CD14-positive monocyte (primary cell): ENCODE results near the gene DNALI1. TPM values are rescaled to one million over a fixed set of nuclear protein-coding genes. Genes with fewer than 3 reads are reported as not detected.

ENCODE experiments used
- DNase-seq, 3 donors: peaks; one replicate each; pipeline ENCODE4 v3.0.0-alpha.2; 2011 to 2022
- H2AFZ ChIP-seq: 2 replicates; pipeline ENCODE4 v1.6.0; 2012; ENCODE audit warnings: mild to moderate bottlenecking, low read depth, low read length, inconsistent platforms; ENCODE audit not compliant: insufficient read depth, poor library complexity, severe bottlenecking
- H3K27ac ChIP-seq, 2 donors: 1 replicate in 1 of 2; 2 replicates in 1 of 2; pipeline ENCODE4 v1.5.1; 2012 to 2013; ENCODE audit warnings: low read length in 2 of 2, control low read depth in 1 of 2, inconsistent platforms in 1 of 2, low read depth in 1 of 2, mild to moderate bottlenecking in 1 of 2
- H3K27me3 ChIP-seq, 2 donors: one replicate each; pipeline versions ENCODE4 v1.6.0 to v1.6.1; 2011 to 2013; ENCODE audit warnings: low read length in 2 of 2; ENCODE audit not compliant: control insufficient read depth in 2 of 2, insufficient read depth in 2 of 2
- H3K36me3 ChIP-seq, 2 donors: replicated peaks in 1 of 2; 1 replicate in 1 of 2; 2 replicates in 1 of 2; pipeline versions ENCODE4 v1.5.1 to v1.6.1; 2012 to 2013; ENCODE audit warnings: low read length in 2 of 2, control low read depth in 1 of 2, inconsistent platforms in 1 of 2, mild to moderate bottlenecking in 1 of 2; ENCODE audit not compliant: insufficient read depth in 2 of 2, control insufficient read depth in 1 of 2
- H3K4me1 ChIP-seq, 2 donors: 1 replicate in 1 of 2; 2 replicates in 1 of 2; pipeline versions ENCODE4 v1.5.1 to v1.6.1; 2012 to 2013; ENCODE audit warnings: low read length in 2 of 2, control low read depth in 1 of 2, inconsistent platforms in 1 of 2, mild to moderate bottlenecking in 1 of 2, moderate library complexity in 1 of 2; ENCODE audit not compliant: insufficient read depth in 2 of 2, control insufficient read depth in 1 of 2
- H3K4me2 ChIP-seq: replicated peaks from 2 replicates; pipeline ENCODE3; 2012; ENCODE audit warnings: low read length, moderate library complexity, mild to moderate bottlenecking; ENCODE audit not compliant: poor library complexity, severe bottlenecking; ENCODE audit errors: extremely low read depth
- H3K4me3 ChIP-seq, 3 experiments: fragments of 200-600 bp in 1 of 3; sonication (generic) in 1 of 3; replicated peaks in 1 of 3; 1 replicate in 2 of 3; 2 replicates in 1 of 3; pipeline ENCODE4 v1.5.1; 2011 to 2013; ENCODE audit warnings: low read length in 3 of 3, mild to moderate bottlenecking in 3 of 3, control low read depth in 2 of 3, low read depth in 2 of 3, inconsistent platforms in 1 of 3, moderate library complexity in 1 of 3
- H3K79me2 ChIP-seq: 2 replicates; pipeline ENCODE4 v1.6.0; 2012; ENCODE audit warnings: mild to moderate bottlenecking, control low read depth, inconsistent platforms, low read length, moderate library complexity; ENCODE audit not compliant: insufficient read depth
- H3K9ac ChIP-seq: 2 replicates; pipeline ENCODE4 v1.6.0; 2017; ENCODE audit warnings: low read length, mild to moderate bottlenecking; ENCODE audit not compliant: insufficient read depth, poor library complexity, severe bottlenecking
- H3K9me3 ChIP-seq, 2 donors: replicated peaks in 1 of 2; 1 replicate in 1 of 2; 2 replicates in 1 of 2; pipeline versions ENCODE4 v1.5.1 to v1.6.1; 2012 to 2013; ENCODE audit warnings: low read length in 2 of 2, control low read depth in 1 of 2; ENCODE audit not compliant: control insufficient read depth in 1 of 2, insufficient read depth in 1 of 2
- H4K20me1 ChIP-seq: 2 replicates; pipeline ENCODE4 v1.6.0; 2012; ENCODE audit warnings: mild to moderate bottlenecking, low read length, control low read depth, moderate library complexity; ENCODE audit not compliant: insufficient read depth
- H3K27ac Mint-ChIP-seq, 7 donors: one replicate each; pipeline ENCODE4 v1.8.0; 2020; ENCODE audit warnings: mild to moderate bottlenecking in 7 of 7, mixed read lengths in 7 of 7, moderate library complexity in 6 of 7, inconsistent platforms in 2 of 7
- H3K27me3 Mint-ChIP-seq, 3 donors: one replicate each; pipeline ENCODE4 v1.8.0; 2021 to 2022; ENCODE audit warnings: low read depth in 3 of 3, mild to moderate bottlenecking in 3 of 3, mixed read lengths in 3 of 3, moderate library complexity in 3 of 3, inconsistent platforms in 1 of 3
- H3K36me3 Mint-ChIP-seq, 2 donors: one replicate each; pipeline ENCODE4 v1.8.0; 2020; ENCODE audit warnings: mixed read lengths in 2 of 2, inconsistent platforms in 1 of 2, mild to moderate bottlenecking in 1 of 2
- H3K4me1 Mint-ChIP-seq: one replicate; pipeline ENCODE4 v1.8.0; 2020; ENCODE audit warnings: mild to moderate bottlenecking, mixed read lengths
- H3K4me3 Mint-ChIP-seq, 2 donors: one replicate each; pipeline ENCODE4 v1.8.0; 2020; ENCODE audit warnings: mild to moderate bottlenecking in 2 of 2, mixed read lengths in 2 of 2, moderate library complexity in 1 of 2
- H3K9me3 Mint-ChIP-seq, 7 donors: one replicate each; pipeline ENCODE4 v1.8.0; 2020 to 2022; ENCODE audit warnings: mixed read lengths in 7 of 7, mild to moderate bottlenecking in 6 of 7, moderate library complexity in 6 of 7, inconsistent platforms in 2 of 7
- WGBS: methylation state at CpG from one replicate; pipeline ENCODE4 v1.1.5; 2013; ENCODE audit warnings: missing lambda C conversion rate; ENCODE audit not compliant: insufficient coverage; 5-methylcytosine and 5-hydroxymethylcytosine counted together
- intact Hi-C, 2 donors: fragments of 100-400 bp; cut with micrococcal nuclease; formaldehyde crosslinking; loops; one replicate each; pipeline versions ENCODE4 v1.15.0 to v1.15.1; 2023
- polyA plus RNA-seq, 3 donors: library from polyadenylated mRNA; depleted of rRNA in 1 of 3; unstranded in 2 of 3; stranded (reverse) in 1 of 3; fragments of 300-500 nt in 2 of 3; fragments of >200 nt in 1 of 3; fragmentation: Illumina TruSeq in 2 of 3; gene quantifications; 1 replicate in 2 of 3; 2 replicates in 1 of 3; pipeline ENCODE4 v1.2.3, GENCODE V29; 2012 to 2021
- TF ChIP-seq, protein P1 (sequence below): fragments of 200-600 bp; IDR thresholded peaks from one replicate; pipeline ENCODE4 v1.8.0; 2022; ENCODE audit warnings: antibody characterized with exemption, mild to moderate bottlenecking

The DNALI1 gene
- polyA plus RNA-seq, 3 donors = not detected

GRCh38 chr1:37609002-37609401, 52.3 kb downstream of the DNALI1 start:
- Histone ChIP-seq H3K9ac (no peak overlapping the region), H3K79me2 (no peaks in the 10 kb centered on the region), H3K36me3 (no peaks in the 10 kb centered on the region), H3K27me3 (no peaks in the 10 kb centered on the region), H3K4me3 (no peak overlapping the region), H3K27ac (no peak overlapping the region), H3K9me3 (no peaks in the 10 kb centered on the region), H3K4me2 (no peak overlapping the region), H4K20me1 (no peaks in the 10 kb centered on the region), H3K4me1 (peaks cover 12 to 14% of the 10 kb centered on the region in 2 donors), H2AFZ (peak overlapping the region; percentile 56)
- TF ChIP-seq, protein P1, sequence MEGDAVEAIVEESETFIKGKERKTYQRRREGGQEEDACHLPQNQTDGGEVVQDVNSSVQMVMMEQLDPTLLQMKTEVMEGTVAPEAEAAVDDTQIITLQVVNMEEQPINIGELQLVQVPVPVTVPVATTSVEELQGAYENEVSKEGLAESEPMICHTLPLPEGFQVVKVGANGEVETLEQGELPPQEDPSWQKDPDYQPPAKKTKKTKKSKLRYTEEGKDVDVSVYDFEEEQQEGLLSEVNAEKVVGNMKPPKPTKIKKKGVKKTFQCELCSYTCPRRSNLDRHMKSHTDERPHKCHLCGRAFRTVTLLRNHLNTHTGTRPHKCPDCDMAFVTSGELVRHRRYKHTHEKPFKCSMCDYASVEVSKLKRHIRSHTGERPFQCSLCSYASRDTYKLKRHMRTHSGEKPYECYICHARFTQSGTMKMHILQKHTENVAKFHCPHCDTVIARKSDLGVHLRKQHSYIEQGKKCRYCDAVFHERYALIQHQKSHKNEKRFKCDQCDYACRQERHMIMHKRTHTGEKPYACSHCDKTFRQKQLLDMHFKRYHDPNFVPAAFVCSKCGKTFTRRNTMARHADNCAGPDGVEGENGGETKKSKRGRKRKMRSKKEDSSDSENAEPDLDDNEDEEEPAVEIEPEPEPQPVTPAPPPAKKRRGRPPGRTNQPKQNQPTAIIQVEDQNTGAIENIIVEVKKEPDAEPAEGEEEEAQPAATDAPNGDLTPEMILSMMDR = no peak
- Mint-ChIP-seq H3K36me3 (no peaks in the 10 kb centered on the region), H3K4me1 (no peaks in the 10 kb centered on the region), H3K9me3 (peaks cover 0 to 2% (median 0%) of the 10 kb centered on the region in 7 donors), H3K27ac (no peak overlapping the region), H3K27me3 (peaks cover under 1 to 3% (median 1%) of the 10 kb centered on the region in 3 donors), H3K4me3 (no peak overlapping the region)
- no peak for DNase-seq
- intact Hi-C loops = loop anchor here in 1 of 2 donors (5.0 kb wide), 1 partner anchor 68 kb away; no protein-coding TSS in a partner anchor
- no CpG with 5 or more reads among the region's 2 CpGs for WGBS

GRCh38 chr1:37609994-37610393, 53.3 kb downstream of the DNALI1 start:
- Histone ChIP-seq H3K4me2 (no peak overlapping the region), H3K9me3 (no peaks in the 10 kb centered on the region), H3K79me2 (no peaks in the 10 kb centered on the region), H4K20me1 (no peaks in the 10 kb centered on the region), H3K4me1 (peaks cover 12 to 14% of the 10 kb centered on the region in 2 donors), H3K9ac (no peak overlapping the region), H3K4me3 (no peak overlapping the region), H2AFZ (peak overlapping the region; percentile 32), H3K27me3 (peaks cover 0 to 3% of the 10 kb centered on the region in 2 donors), H3K36me3 (no peaks in the 10 kb centered on the region), H3K27ac (no peak overlapping the region)
- TF ChIP-seq, protein P1 = no peak
- intact Hi-C loops = loop anchor here in 1 of 2 donors (5.0 kb wide), 1 partner anchor 67 kb away; no protein-coding TSS in a partner anchor
- no CpG with 5 or more reads among the region's 2 CpGs for WGBS
- H3K36me3 Mint-ChIP-seq = no peaks in the 10 kb centered on the region
- H3K4me3 Mint-ChIP-seq = no peak overlapping the region
- no peaks in the 10 kb centered on the region for H3K4me1 Mint-ChIP-seq
- peaks cover 3 to 6% (median 5%) of the 10 kb centered on the region in 3 donors for H3K27me3 Mint-ChIP-seq
- no peak overlapping the region for H3K27ac Mint-ChIP-seq
- H3K9me3 Mint-ChIP-seq = peaks cover 0 to 2% (median 0%) of the 10 kb centered on the region in 7 donors
- no peak for DNase-seq
